GM18507 (cell line): ENCODE data around the gene TRPM2.

ENCODE experiments used
- DNase-seq: peaks from one replicate; pipeline ENCODE4 v3.0.0; 2011; ENCODE audit warnings: low read depth; ENCODE audit not compliant: insufficient read length; ENCODE audit errors: extremely low spot score
- FAIRE-seq: peaks from 2 replicates; lab custom pipeline; 2011; peaks lifted over from hg19 to GRCh38; lab: Jason Lieb, UNC

Gene TRPM2

GRCh38 chr21:44320847-44321246 lies 32.6 kb upstream of the TRPM2 start:
- no peak for DNase-seq
- no peak for FAIRE-seq

GRCh38 chr21:44321846-44322450 lies 31.5 kb upstream of the TRPM2 start:
- DNase-seq (no peak), FAIRE-seq (no peak)

- DNase-seq (no peak), FAIRE-seq (no peak)
Measured at GRCh38 chr21:44322621-44323325, 30.6 kb upstream of the TRPM2 start.

- FAIRE-seq (no peak), DNase-seq (no peak)
Measured at GRCh38 chr21:44323591-44323990, 29.8 kb upstream of the TRPM2 start.

GRCh38 chr21:44324106-44324853 lies 29.1 kb upstream of the TRPM2 start:
- DNase-seq, result no peak
- no peak for FAIRE-seq

GRCh38 chr21:44324854-44325107 lies 28.6 kb upstream of the TRPM2 start:
- DNase-seq (no peak), FAIRE-seq (no peak)

GRCh38 chr21:44325386-44326271 lies 27.8 kb upstream of the TRPM2 start:
- DNase-seq (no peak), FAIRE-seq (no peak)

GRCh38 chr21:44326272-44326647 lies 27.2 kb upstream of the TRPM2 start:
- DNase-seq (no peak), FAIRE-seq (no peak)

GRCh38 chr21:44326716-44327602 lies 26.5 kb upstream of the TRPM2 start:
- FAIRE-seq, result no peak
- no peak for DNase-seq

- DNase-seq, result no peak
- FAIRE-seq, result no peak
Measured at GRCh38 chr21:44327603-44327974, 25.8 kb upstream of the TRPM2 start.

GRCh38 chr21:44328242-44328895 lies 25.1 kb upstream of the TRPM2 start:
- FAIRE-seq (no peak), DNase-seq (no peak)

GRCh38 chr21:44329086-44329889 lies 24.1 kb upstream of the TRPM2 start:
- FAIRE-seq, result no peak
- DNase-seq, result no peak

- no peak for DNase-seq
- no peak for FAIRE-seq
Measured at GRCh38 chr21:44329971-44330681, 23.3 kb upstream of the TRPM2 start.

GRCh38 chr21:44330698-44331097 lies 22.7 kb upstream of the TRPM2 start:
- FAIRE-seq (no peak), DNase-seq (no peak)

GRCh38 chr21:44331209-44331608 lies 22.2 kb upstream of the TRPM2 start:
- no peak for FAIRE-seq
- DNase-seq, result no peak

GRCh38 chr21:44331650-44332307 lies 21.6 kb upstream of the TRPM2 start:
- no peak for FAIRE-seq
- DNase-seq, result no peak

GRCh38 chr21:44332383-44332782 lies 21.0 kb upstream of the TRPM2 start:
- FAIRE-seq (no peak), DNase-seq (no peak)
